ENCODE measurements around the gene B4GALNT4. TPM values are rescaled to one million over a fixed set of nuclear protein-coding genes. Genes with fewer than 3 reads are reported as not detected.
A peak's percentile ranks its signal among the peaks of the same experiment; 100 is the strongest.

The B4GALNT4 gene
- total and polyA plus RNA-seq, 2 experiments from 2014 or later, result 2.3 to 16.5 TPM

DNA sequence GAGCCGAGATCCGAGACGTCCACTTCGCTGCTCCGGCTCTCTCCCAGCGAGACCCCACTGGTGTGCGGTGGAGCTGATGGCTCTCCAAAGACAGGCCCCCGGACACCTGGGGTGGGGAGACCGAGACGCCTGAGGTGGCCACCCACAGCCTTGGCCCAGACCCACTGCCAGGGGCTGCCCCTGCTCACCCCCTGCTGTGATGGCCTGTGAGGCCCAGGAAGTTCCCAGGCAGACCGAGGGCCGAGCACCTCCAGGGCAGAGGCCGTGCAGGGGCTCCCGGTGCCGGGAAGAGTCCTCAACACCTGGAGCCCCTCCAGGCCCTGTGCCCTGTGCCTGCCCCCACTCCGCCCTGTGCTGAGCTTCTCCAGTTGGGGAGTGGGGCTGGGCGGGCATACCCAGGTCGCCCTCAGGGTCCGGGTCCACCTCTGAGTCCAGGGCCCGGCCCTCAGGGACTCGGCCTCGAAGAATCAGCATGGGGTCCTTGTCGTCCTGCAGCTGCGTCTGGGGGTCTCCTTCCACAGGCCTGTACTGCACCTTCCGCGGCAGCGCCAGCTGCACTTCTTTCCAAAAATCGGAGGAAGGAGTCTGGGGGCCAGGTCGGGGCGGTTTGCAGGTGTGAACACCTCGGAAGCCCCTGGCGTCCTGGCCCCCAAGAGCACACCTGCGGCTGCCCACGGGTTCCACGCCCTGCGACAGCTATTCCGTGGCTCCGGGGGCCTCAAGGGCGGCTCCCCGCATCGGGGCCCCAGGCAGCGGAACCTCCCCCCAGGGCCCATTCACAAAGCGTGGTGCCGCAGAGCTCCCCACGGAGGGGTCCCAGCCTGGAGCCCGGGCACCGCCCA is 36.9 kb downstream of the B4GALNT4 start:
- peak overlapping the region; percentile 63 for H3K4me2 ChIP-seq (ENCODE audit: unreplicated experiment)
- DNase-seq, result no peak
- H3K4me3 ChIP-seq, result peak overlapping the region; percentile 74
- 36 to 47% methylated on average over 39 to 46 of the region's 47 CpGs for WGBS, 2 experiments (ENCODE audit: low coverage in 1 of 2, low lambda C conversion rate in 2 of 2, missing lambda C conversion rate in 2 of 2)
- no peaks in the 10 kb centered on the region for H3K4me1 ChIP-seq (ENCODE audit: insufficient read depth)
- peak overlapping the region; percentile 77 for H2AFZ ChIP-seq
- no peak overlapping the region for H3K27ac ChIP-seq
- no peaks in the 10 kb centered on the region for H3K79me2 ChIP-seq (ENCODE audit: insufficient read depth)
- no peaks in the 10 kb centered on the region for H3K36me3 ChIP-seq (ENCODE audit: low read depth)
- peak overlapping the region; percentile 68 for H3K9ac ChIP-seq
- no peaks in the 10 kb centered on the region for H4K20me1 ChIP-seq (ENCODE audit: insufficient read depth)
- in situ Hi-C loops (cut with MboI), result no loop called here
- no peak for TF ChIP-seq EZH2phosphoT487 (IDR thresholded peaks at IDR 0.05; ENCODE audit: insufficient read depth, low read depth)
- TF ChIP-seq EZH2 (IDR thresholded peaks at IDR 0.05; ENCODE audit: insufficient read depth, poor library complexity, severe bottlenecking), result no peak
- no peaks in the 10 kb centered on the region for H3K27me3 ChIP-seq (replicated peaks; ENCODE audit: insufficient read depth)
- no peaks in the 10 kb centered on the region for H3F3A ChIP-seq (ENCODE audit: insufficient read depth)
- H3K9me3 ChIP-seq (ENCODE audit: low read depth), result no peaks in the 10 kb centered on the region
- H3K9me2 ChIP-seq (ENCODE audit: insufficient read depth), result no peaks in the 10 kb centered on the region

DNA sequence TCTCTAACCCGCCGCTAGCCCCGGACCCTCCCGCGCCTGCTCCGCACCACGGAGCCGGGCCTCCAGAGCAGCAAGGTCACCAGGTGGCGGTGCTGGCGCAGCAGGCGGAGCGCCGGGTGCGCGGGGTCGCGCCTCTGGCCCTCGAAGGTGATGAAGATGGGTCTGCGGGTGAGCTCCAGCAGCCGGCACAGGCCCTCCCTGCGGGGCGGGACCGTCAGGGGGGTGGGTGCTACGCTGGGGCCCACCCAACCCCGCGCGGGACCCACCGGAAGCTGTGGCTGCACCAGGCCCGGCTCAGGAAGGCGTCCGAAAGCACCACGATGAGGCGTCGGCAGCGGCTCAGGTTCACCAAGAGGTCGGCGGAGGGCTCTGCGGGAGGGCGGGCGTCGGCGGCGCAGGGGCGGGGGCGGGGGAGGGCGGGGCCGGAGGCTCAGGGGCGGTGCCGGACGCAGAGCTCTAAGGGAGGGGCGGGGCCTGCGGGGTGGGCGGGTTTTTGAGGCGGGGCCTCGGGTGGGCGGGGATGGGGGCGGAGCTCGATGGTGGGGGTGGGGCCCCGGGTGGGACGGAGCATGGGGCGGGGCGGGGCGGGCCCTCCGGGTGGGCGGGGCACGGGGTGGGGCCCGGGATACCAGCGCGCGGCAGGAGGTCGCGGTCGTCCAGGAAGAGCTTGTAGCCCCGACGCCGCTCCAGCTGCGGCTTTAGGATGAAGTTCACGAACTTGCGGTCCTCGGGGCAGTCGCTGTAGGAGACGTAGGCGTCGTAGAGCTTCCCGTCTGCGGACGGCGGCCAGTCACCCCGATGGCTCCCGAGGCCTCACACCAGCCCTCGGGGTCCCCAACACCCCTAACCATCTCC is 37.7 kb downstream of the B4GALNT4 start:
- in situ Hi-C loops (cut with MboI), result no loop called here
- TF ChIP-seq EZH2phosphoT487 (IDR thresholded peaks at IDR 0.05; ENCODE audit: insufficient read depth, low read depth) (no peak), EZH2 (IDR thresholded peaks at IDR 0.05; ENCODE audit: insufficient read depth, poor library complexity, severe bottlenecking) (no peak)
- Histone ChIP-seq H3K27me3 (replicated peaks; ENCODE audit: insufficient read depth) (no peaks in the 10 kb centered on the region), H3K9ac (peak overlapping the region; percentile 68), H3K4me1 (ENCODE audit: insufficient read depth) (no peaks in the 10 kb centered on the region), H3F3A (ENCODE audit: insufficient read depth) (no peaks in the 10 kb centered on the region), H3K9me2 (ENCODE audit: insufficient read depth) (no peaks in the 10 kb centered on the region), H4K20me1 (ENCODE audit: insufficient read depth) (no peaks in the 10 kb centered on the region), H3K36me3 (ENCODE audit: low read depth) (no peaks in the 10 kb centered on the region), H3K27ac (no peak overlapping the region), H3K4me3 (peak overlapping the region; percentile 74), H3K9me3 (ENCODE audit: low read depth) (no peaks in the 10 kb centered on the region), H3K4me2 (ENCODE audit: unreplicated experiment) (peak overlapping the region; percentile 63), H3K79me2 (ENCODE audit: insufficient read depth) (no peaks in the 10 kb centered on the region), H2AFZ (peak overlapping the region; percentile 77)
- peak; percentile 90 for DNase-seq
- WGBS, 2 experiments (ENCODE audit: low coverage in 1 of 2, low lambda C conversion rate in 2 of 2, missing lambda C conversion rate in 2 of 2), result 4 to 16% methylated on average over 34 to 72 of the region's 91 CpGs

DNA sequence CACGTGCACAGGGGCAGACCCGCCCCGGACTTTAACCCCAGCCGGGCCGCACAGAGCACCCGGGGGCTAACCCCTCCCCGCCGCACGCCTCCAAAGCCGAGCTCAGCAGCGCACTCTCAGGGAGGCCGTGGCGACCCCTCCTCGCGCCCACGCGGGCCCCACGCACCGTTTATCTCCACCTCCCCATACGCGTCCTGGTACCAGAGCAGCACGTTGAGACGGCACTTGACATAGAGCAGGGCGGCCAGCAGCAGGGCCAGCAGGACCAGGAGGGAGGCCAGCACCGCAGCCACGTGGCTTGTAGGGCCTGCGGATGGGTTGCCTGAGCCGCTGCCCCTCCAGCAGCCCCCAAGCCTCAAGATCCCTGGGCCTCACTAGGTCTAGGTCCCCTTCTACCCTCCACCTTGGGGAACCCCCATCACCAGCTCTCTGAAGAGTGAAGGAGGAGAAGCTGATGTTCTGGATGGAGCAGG is 38.4 kb downstream of the B4GALNT4 start:
- no peak for DNase-seq
- H3K9me2 ChIP-seq (ENCODE audit: insufficient read depth), result no peaks in the 10 kb centered on the region
- H3F3A ChIP-seq (ENCODE audit: insufficient read depth), result no peaks in the 10 kb centered on the region
- WGBS, 2 experiments (ENCODE audit: low coverage in 1 of 2, low lambda C conversion rate in 2 of 2, missing lambda C conversion rate in 2 of 2), result 67 to 68% methylated on average over 27 to 28 of the region's 28 CpGs
- no peak overlapping the region for H3K4me3 ChIP-seq
- no peaks in the 10 kb centered on the region for H3K9me3 ChIP-seq (ENCODE audit: low read depth)
- H4K20me1 ChIP-seq (ENCODE audit: insufficient read depth), result no peaks in the 10 kb centered on the region
- no peak overlapping the region for H3K4me2 ChIP-seq (ENCODE audit: unreplicated experiment)
- no peaks in the 10 kb centered on the region for H3K4me1 ChIP-seq (ENCODE audit: insufficient read depth)
- no peaks in the 10 kb centered on the region for H3K36me3 ChIP-seq (ENCODE audit: low read depth)
- H2AFZ ChIP-seq, result no peak overlapping the region
- H3K79me2 ChIP-seq (ENCODE audit: insufficient read depth), result no peaks in the 10 kb centered on the region
- no peaks in the 10 kb centered on the region for H3K27me3 ChIP-seq (replicated peaks; ENCODE audit: insufficient read depth)
- no peak overlapping the region for H3K9ac ChIP-seq
- in situ Hi-C loops (cut with MboI), result no loop called here
- TF ChIP-seq EZH2phosphoT487 (IDR thresholded peaks at IDR 0.05; ENCODE audit: insufficient read depth, low read depth) (no peak), EZH2 (IDR thresholded peaks at IDR 0.05; ENCODE audit: insufficient read depth, poor library complexity, severe bottlenecking) (no peak)
- no peak overlapping the region for H3K27ac ChIP-seq

DNA sequence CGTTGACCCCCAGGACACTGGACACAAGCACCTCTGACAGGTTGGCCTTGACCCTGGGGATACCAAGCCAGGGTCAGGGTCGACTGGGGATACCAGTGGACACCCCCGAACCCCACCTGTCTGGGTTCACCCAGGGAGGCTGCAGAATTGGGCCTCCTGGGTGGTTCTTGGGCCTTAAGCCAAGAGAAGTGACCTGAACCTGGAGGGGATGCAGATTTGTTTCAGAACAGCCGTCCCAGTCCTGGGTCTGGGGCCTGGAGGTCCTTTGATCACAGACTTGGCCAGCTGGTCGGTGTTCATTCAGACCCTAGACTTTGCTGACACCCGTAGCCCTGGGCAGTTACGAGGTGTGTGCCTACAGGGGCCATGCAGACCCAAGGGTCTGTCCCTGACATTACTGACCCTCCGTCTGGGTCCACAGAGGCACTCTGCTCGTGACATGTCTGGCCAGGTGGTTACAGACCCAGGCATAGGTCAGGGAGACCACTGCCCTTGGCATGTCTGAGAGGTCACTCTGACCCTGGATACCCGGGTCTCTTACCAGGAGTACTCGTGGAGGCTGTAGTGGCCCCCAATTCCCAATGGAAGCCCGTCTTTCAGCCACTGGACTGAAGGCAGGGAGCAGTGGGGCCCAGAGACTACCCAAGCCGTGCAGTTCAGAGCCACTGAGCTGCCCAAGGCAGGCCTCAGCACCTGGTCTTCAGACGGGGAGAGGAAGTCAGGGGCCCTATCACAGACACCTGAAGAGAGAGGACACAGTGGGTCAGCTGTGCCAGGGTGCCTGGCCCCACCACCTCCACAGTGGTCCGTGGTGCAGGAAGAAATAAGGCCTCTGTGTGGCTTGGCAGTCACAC is 39.1 kb downstream of the B4GALNT4 start:
- Histone ChIP-seq H3K4me1 (ENCODE audit: insufficient read depth) (no peaks in the 10 kb centered on the region), H3K79me2 (ENCODE audit: insufficient read depth) (no peaks in the 10 kb centered on the region), H3K9me3 (ENCODE audit: low read depth) (no peaks in the 10 kb centered on the region), H3K9ac (no peak overlapping the region), H4K20me1 (ENCODE audit: insufficient read depth) (no peaks in the 10 kb centered on the region), H3K4me2 (ENCODE audit: unreplicated experiment) (no peak overlapping the region), H3K4me3 (no peak overlapping the region), H3K27me3 (replicated peaks; ENCODE audit: insufficient read depth) (no peaks in the 10 kb centered on the region), H3K36me3 (ENCODE audit: low read depth) (no peaks in the 10 kb centered on the region), H3K27ac (no peak overlapping the region), H2AFZ (no peak overlapping the region), H3F3A (ENCODE audit: insufficient read depth) (no peaks in the 10 kb centered on the region), H3K9me2 (ENCODE audit: insufficient read depth) (no peaks in the 10 kb centered on the region)
- DNase-seq, result no peak
- no peak for TF ChIP-seq EZH2 (IDR thresholded peaks at IDR 0.05; ENCODE audit: insufficient read depth, poor library complexity, severe bottlenecking)
- TF ChIP-seq EZH2phosphoT487 (IDR thresholded peaks at IDR 0.05; ENCODE audit: insufficient read depth, low read depth), result no peak
- WGBS, 2 experiments (ENCODE audit: low coverage in 1 of 2, low lambda C conversion rate in 2 of 2, missing lambda C conversion rate in 2 of 2), result 80 to 81% methylated on average over 15 of the region's 15 CpGs
- in situ Hi-C loops (cut with MboI), result no loop called here
